Fibroblast of skin of back (primary cell): Measurements from ENCODE around the gene TBCD.
A peak's percentile ranks its signal among the peaks of the same experiment; 100 is the strongest.

Experiments
- DNase-seq: peaks from one replicate; pipeline ENCODE4 v3.0.0-alpha.2; 2013

TBCD gene

DNA sequence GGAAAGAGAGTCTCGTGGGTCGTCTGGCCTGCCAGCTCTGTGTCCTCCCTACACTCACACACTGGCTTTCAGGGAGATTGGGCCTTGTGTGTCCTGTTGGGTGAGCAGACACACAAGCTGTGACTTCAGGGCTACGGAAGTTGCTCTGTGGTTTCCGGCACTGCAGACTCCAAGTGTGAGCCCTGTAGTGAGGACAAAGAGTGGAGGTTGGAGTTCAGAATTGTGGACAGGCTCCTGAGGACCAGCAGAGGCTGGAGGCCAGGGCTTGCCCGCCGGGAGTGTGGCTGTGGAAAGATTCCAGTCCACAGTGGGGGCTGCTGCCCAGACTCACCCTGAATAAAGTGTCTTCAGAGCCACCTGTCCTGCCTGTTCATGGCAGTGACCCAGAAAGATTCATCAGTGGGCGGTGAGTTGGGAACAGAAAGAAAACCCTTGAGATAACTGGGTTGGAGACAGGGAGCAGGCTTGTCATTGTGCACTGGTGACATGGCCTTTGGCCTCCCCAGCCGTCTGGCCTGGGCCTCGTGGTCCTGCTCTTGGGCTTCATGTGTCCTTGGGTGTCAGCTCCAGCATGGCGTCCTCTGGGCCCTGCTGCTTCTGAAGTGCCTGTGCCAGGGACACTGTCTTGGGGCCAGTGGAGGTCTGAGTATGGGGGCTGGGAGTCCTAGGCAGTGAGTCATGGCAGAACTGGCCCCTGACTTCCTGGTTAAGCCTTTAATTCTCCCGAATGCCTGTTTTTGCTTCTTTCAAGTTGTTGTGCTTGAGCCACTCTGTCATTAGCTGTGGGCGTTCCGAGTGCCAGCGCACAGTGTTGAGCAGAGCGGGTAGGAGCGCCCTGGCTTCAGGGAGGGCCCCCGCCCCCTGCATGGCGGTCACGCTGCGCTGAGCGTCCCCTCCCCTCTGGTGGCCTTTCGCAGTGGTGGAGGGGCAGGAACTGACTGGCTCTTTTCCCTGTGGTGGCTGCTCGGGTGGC lies 107.9 kb downstream of the TBCD start:
- DNase-seq: peak; percentile 76

GRCh38 chr17:82860606-82861392 lies 108.9 kb downstream of the TBCD start:
- no peak for DNase-seq

GRCh38 chr17:82861393-82861775 lies 109.5 kb downstream of the TBCD start:
- DNase-seq: no peak

GRCh38 chr17:82862191-82862590 lies 110.3 kb downstream of the TBCD start:
- no peak for DNase-seq

DNA sequence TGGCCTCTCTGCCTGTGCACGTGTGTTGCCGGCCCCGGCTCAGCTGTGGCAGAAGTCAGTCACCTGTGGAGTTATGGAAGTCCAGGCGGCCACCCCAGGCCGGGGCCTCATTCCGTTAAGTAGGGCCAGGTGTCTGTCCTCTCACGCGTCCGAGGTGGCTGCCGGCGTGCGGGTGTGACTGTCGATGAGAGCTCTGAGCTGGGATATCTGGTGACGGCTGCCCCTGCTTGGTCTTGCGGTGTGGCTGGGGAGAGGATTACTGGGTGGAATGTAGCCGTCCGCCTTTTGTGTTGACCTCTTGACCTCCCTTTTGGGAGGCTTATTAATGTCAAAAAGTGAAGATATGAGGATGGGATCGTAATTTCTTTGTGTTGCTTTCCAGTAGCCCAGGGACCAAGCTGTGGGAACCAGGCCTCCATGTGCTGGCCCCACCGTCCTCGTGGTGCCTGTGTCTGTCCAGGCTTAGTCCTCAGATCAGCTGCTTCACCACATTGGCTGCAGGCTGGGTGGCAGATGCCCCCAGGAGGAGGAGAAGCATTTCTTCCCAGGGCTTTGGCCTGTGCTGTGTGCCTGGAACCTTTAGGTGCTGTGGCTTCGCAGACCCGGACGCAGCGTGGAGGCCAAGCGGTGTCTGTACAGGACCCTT lies 111.0 kb downstream of the TBCD start:
- DNase-seq: no peak

- DNase-seq: no peak
Measured at GRCh38 chr17:82863383-82863940, 111.6 kb downstream of the TBCD start.

- DNase-seq: peak; percentile 87
Measured at GRCh38 chr17:82863941-82864712, 112.3 kb downstream of the TBCD start.

GRCh38 chr17:82864713-82865248 lies 112.9 kb downstream of the TBCD start:
- DNase-seq: no peak

- no peak for DNase-seq
Measured at GRCh38 chr17:82865274-82865673, 113.4 kb downstream of the TBCD start.

GRCh38 chr17:82865774-82866395 lies 114.0 kb downstream of the TBCD start:
- no peak for DNase-seq

- peak; percentile 76 for DNase-seq
Measured at GRCh38 chr17:82866590-82867191, 114.8 kb downstream of the TBCD start.

DNA sequence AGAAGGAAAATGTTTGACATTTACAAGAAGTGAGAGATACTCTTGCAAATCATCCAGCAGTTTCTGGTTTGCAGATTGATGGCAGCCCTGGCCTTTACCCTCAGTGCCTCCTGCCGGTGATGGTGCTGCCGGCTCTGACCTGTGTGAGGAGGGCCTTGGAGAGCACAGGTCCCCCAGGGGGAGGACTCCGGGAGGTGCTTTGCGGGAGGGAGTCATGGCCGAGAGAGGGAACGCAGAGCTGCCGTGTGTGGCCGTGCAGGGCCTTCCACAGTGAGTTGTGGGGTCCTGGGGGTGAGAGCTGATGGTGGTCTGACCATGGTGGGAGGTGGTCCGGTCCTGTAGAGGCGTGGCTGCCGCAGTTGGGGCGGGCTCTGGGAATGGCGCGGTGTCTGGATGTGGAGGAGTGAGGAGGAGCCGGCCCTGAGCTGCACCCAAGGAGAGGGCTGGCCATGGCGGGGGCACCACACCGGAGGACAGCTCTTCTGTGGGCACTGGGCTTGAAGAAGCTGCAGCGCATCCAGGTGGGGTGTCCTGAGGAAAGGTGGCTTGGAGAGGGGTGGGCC lies 116.0 kb downstream of the TBCD start:
- no peak for DNase-seq

GRCh38 chr17:82868715-82869131 lies 116.9 kb downstream of the TBCD start:
- no peak for DNase-seq

DNA sequence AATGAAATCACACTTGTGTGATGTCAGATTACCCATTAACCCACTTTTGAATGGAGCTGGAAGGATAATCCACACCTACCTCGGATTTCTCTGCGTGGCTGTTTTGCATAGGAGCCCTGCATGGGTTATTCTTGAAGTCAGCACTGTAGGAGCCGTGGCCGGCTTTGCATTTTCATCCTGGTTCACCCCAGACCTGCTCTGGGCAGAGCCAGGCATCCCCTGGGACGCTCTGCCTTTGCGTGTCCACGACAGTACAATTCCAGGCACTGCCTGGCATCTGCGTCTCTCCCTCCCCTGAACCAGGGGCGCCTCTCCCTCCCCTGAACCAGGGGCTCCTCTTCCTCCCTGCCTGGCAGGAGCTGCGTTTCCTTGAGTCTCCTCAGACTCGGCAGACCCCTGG lies 117.7 kb downstream of the TBCD start:
- no peak for DNase-seq

DNA sequence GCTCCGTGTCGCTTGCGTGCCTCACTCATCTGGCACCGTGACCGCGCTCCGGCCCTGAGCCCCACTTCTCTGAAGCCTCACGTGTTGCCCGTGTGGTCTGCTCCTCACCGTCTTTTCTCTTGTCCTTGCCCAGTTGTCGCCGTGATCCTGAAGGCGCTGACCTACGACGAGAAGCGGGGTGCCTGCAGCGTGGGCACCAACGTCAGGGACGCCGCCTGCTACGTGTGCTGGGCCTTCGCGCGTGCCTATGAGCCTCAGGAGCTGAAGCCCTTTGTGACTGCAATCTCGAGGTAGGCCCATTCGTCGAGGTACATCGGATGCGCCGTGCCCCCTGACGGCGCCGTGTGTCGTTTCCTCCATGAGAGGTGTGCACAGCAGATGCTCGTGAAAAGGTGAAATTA lies 118.2 kb downstream of the TBCD start:
- no peak for DNase-seq

DNA sequence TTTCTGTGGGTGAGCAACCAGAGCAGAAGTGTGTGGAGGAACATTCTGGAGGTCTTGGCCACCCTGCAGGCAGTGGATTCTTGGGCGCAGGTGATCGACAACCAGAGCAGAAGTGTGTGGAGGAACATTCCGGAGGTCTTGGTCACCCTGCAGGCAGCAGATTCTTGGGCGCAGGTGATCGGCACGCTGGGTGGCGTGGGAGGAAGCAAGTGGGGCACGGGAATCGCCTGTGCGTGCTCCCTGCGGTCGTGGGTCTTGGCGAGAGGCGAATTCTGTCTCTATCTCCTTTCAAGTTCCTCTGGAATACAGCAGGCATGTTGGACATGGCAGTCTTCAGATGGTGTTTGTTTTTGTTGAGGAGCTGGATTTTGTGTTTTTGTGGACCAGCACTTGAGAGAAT lies 118.7 kb downstream of the TBCD start:
- no peak for DNase-seq

DNA sequence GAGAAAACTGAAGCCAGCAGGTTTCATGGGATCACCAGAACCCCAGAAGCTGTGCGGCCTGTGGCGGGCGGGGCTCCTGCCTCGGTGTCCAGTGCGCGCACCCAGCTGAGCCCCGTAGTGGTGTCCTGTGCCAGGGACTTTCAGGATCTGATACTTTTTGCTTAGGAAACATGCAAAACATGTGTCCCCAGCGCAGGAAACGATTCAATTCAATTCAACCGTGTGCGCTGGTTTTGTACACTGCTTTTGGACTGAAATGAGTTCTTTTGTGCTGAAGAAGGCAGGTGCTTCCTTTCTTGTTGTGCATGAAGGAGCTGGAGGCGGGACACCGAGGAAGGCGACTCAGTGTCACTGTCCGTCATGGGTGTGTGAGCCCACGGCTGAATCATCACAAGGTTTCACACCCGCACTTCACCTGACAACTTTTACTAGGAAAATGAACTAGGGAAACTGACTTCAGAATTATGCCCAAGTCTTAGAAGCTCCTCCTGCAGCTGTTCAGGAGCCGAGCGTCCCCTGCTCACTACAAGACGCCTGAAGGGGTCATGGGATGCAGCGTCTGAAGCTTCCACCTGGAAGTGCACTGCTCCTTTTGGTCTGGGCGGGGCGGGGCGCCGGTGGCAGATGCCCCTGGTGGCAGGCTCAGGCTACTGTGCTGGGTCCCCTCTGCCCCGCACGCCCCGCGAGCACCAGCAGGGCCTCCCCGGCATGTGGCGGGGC lies 119.4 kb downstream of the TBCD start:
- no peak for DNase-seq

DNA sequence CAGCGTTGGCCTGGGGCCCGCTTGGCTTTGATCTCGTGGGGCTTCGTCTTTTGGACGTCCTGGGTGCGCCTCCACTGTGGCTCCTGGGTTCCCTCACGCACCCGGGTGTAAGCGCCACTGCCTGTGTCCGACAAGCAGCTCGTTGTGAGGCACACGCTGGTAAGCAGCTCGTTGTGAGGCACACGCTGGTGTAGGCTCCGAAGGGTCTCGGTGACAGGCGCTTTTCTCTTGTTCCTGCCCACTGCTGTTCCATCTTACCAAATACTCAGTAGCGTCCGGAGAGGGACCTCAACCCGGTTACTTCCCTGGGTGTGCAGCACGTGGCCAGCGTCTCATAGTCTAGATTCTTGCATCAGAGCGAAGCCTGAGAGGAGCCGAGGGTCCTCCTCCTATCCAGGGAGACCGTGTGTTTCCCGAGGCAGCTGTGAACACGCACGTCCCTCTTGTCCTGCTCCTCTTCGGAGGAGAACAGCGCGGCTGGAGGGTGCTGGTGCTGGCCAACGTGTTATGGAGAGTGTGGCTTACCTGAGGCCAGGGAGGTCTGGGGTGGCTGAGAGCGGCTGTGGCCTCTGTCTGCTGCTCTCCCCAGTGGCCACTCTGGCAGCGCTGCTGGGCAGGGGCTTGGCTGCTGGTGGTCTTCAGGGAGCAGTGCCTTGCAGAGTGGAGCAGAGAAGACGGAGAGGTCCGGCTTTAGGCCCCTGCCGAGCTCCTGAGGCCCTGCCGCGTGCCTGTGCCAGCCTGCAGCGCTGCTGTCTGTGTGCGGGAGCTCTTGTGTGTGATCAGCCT lies 120.1 kb downstream of the TBCD start:
- DNase-seq: no peak
